Adrenal gland (tissue), 5 donors: ENCODE results near the gene BOC.

ENCODE experiments used
- CTCF ChIP-seq, 6 experiments: fragments of 450-650 bp in 4 of 6; fragments of 200-600 bp in 2 of 6; sonication (generic) in 1 of 6; IDR thresholded peaks; 1 replicate in 5 of 6; 2 replicates in 1 of 6; pipeline versions ENCODE4 v1.5.1 to v1.8.0; 2016 to 2021; ENCODE audit warnings: antibody characterized with exemption in 6 of 6, mild to moderate bottlenecking in 2 of 6, moderate library complexity in 1 of 6
- POLR2A ChIP-seq, 2 donors: fragments of 450-650 bp; IDR thresholded peaks; one replicate each; pipeline ENCODE4 v1.6.1; 2017; ENCODE audit warnings: antibody characterized with exemption in 2 of 2, mild to moderate bottlenecking in 2 of 2, moderate library complexity in 1 of 2
- donor health status: DM: no; HTN: no; CAD: no.

- TF ChIP-seq CTCF (IDR thresholded peaks at IDR 0.05) = no peak
- TF ChIP-seq POLR2A (IDR thresholded peaks at IDR 0.05) = no peak
Observed at GRCh38 chr3:113179235-113179824, 32.0 kb upstream of the BOC start.
